Astrocyte of the cerebellum (primary cell): ENCODE data around the gene ZFP69.
"Not testable (repeated sequence)": the region's sequence is repeated elsewhere in the genome, so short reads cannot be mapped to it uniquely, and the experiment has no call there.

Experiments used
- DNase-seq: peaks from one replicate; pipeline ENCODE4 v3.0.0-alpha.2; 2011; ENCODE audit warnings: low read depth
- H3K4me3 ChIP-seq: 2 replicates; pipeline ENCODE4 v1.5.1; 2011; ENCODE audit warnings: mild to moderate bottlenecking, low read depth, low read length, moderate library complexity
- in situ Hi-C: cut with HindIII; loops from 2 replicates; pipeline ENCODE4 v1.10.0; 2017; ENCODE audit warnings: low sequenced_read_pairs
- TF ChIP-seq, protein P1 (sequence below): IDR thresholded peaks from 2 replicates; pipeline ENCODE4 v1.5.1; 2012; ENCODE audit warnings: low read length, low read depth, moderate library complexity, mild to moderate bottlenecking; ENCODE audit errors: missing control alignments

The ZFP69 gene

DNA sequence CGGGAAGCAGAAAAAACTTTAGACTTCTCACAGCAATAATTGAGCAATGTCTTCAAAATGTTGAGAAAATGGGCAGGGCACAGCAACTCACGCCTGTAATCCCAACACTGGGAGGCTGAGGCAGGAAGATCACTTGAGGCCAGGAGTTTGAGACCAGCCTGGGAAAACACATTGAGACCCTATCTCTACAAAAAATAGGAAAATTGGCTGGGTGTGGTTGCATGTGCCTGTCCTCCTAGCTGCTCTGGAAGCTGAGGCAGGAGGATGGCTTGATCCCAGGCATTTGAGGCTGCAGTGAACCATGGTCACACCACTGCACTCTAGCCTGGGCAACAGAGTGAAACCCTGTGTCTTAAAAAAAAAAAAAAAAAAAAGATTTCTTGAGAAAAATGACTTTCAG, 7.8 kb upstream of the ZFP69 start:
- TF ChIP-seq, protein P1, sequence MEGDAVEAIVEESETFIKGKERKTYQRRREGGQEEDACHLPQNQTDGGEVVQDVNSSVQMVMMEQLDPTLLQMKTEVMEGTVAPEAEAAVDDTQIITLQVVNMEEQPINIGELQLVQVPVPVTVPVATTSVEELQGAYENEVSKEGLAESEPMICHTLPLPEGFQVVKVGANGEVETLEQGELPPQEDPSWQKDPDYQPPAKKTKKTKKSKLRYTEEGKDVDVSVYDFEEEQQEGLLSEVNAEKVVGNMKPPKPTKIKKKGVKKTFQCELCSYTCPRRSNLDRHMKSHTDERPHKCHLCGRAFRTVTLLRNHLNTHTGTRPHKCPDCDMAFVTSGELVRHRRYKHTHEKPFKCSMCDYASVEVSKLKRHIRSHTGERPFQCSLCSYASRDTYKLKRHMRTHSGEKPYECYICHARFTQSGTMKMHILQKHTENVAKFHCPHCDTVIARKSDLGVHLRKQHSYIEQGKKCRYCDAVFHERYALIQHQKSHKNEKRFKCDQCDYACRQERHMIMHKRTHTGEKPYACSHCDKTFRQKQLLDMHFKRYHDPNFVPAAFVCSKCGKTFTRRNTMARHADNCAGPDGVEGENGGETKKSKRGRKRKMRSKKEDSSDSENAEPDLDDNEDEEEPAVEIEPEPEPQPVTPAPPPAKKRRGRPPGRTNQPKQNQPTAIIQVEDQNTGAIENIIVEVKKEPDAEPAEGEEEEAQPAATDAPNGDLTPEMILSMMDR = no peak
- in situ Hi-C loops = no loop called here
- DNase-seq = no peak
- H3K4me3 ChIP-seq = no peak overlapping the region

DNA sequence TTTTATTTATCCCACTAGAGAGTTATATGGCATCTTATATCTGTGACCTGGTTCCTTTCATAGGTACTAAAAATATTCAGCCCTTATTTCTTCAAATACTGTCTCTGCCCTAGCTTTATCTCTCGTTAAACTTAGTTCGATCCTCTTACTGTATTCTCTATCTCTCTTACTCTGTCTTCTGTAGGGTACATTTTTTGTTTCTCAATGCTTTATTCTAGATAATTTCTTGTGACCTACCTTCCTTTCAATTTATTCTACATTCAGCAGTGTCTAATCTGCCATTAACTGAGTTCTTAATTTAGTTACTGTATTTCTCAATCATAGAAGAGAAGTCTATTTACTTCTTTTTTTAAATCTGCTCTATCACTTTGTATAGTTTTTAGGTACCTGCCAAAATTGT, 1.8 kb upstream of the ZFP69 start:
- in situ Hi-C loops = no loop called here

DNA sequence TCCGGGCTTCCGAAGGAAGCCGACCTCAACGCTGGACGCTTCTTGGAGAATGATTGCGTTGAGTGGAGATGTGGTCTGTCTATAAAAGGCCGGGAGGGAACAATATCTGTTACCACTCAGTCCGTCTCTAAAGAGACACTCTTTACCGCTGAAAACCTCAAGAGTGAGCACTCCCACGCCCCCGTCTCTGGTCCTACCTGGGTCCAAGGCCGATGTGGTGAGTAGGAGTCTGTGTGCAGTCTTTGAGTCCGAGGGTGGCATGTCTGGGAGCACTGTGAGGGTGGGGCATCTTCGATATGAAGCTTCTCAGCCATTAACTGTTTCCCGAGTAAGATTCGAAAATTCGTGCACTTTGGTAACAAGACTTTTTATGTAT, 576 bp downstream of the ZFP69 start:
- in situ Hi-C loops = no loop called here
- TF ChIP-seq, protein P1 = no peak
- no peak for DNase-seq
- H3K4me3 ChIP-seq = peak overlapping the region; percentile 57

More for the DNA sequence above, 1.8 kb upstream of the ZFP69 start:
- no peak overlapping the region for H3K4me3 ChIP-seq
- DNase-seq = no peak
- TF ChIP-seq, protein P1 = no peak

DNA sequence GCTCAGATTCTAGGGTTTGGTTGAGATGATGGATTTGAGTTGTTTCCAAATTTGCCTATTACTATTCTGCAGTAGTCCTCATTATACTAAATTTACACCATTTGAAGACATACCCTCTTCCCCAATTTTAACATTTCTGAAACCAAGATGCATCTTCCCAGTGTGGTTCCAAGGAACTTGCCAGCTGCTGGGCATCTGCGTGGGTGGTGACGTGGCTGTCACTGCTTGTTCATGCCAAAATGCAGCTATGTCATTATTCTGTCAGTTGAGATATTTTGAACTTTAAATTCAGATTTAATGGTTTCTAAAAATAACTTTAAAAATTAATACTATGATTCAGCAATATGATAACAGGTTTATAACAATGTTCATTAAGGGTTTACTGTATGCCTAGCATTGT, 1.2 kb downstream of the ZFP69 start:
- TF ChIP-seq, protein P1 = no peak
- in situ Hi-C loops = no loop called here
- DNase-seq = no peak
- H3K4me3 ChIP-seq = peak overlapping the region; percentile 57

DNA sequence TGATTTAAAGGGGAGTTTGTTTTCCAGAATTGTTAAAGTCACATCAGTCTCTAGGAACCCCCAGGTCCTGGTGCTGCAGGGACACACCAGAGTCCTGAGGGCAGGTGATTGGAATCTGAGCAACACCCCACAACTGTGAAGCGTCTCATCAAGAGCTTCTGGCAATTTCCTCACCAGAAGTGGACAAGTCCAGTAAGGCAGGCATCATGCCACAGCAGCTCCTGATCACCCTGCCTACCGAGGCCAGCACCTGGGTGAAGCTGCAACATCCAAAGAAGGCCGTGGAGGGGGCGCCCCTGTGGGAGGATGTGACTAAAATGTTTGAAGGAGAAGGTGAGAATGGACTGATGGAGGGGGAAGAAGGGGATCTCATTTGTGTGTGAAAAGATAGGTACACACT, 2.1 kb downstream of the ZFP69 start:
- H3K4me3 ChIP-seq = no peak overlapping the region
- in situ Hi-C loops = no loop called here
- no peak for DNase-seq
- TF ChIP-seq, protein P1 = no peak

DNA sequence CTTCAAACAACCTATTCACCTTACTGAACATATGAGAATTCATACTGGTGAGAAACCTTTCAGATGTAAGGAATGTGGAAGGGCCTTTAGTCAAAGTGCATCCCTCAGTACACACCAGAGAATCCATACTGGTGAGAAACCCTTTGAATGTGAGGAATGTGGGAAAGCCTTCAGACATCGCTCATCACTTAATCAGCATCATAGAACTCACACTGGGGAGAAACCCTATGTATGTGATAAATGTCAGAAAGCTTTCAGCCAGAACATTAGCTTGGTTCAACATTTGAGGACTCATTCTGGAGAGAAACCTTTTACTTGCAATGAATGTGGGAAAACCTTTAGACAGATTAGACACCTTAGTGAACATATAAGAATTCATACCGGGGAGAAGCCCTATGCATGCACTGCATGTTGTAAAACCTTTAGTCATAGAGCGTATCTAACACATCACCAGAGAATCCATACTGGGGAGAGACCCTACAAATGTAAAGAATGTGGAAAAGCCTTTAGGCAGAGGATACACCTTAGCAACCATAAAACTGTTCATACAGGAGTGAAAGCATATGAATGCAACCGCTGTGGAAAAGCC, 18.3 kb downstream of the ZFP69 start:
- H3K4me3 ChIP-seq = no peak overlapping the region
- no peak for DNase-seq
- in situ Hi-C loops = no loop called here
- TF ChIP-seq, protein P1 = no peak

DNA sequence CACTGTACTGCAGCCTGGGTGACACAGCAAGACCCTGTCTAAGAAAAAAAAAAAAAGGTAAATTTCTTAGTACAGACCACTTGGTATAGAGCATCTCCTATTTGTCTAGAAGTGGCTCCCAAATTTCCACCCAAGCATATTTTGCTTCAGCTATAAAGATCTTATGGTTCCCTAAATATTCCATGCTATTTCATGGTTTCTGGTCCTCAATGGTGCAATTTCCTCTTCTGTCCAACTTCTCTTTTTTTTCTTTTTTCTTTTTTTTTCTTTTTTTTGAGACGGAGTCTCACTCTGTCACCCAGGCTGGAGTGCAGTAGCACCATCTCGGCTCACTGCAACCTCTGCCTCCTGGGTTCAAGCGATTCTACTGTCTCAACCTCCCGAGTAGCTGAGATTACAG, 25.6 kb downstream of the ZFP69 start:
- DNase-seq, in situ Hi-C loops, H3K4me3 ChIP-seq: not testable (repeated sequence)
